Endometrial microvascular endothelial cells (primary cell): ENCODE measurements around the gene SLC39A7. TPM values are rescaled to one million over a fixed set of nuclear protein-coding genes. Genes with fewer than 3 reads are reported as not detected.

ENCODE experiments used
- in situ Hi-C: cut with HindIII; loops from 2 replicates; pipeline ENCODE4 v1.10.0; 2017; ENCODE audit warnings: low sequenced_read_pairs, low pct_unique_long_range_greater_than_20kb; ENCODE audit errors: inconsistent ontology term
- total RNA-seq: library from RNA; depleted of rRNA; stranded (reverse); fragments of >200 nt; gene quantifications from one replicate; pipeline ENCODE4 v1.2.3, GENCODE V29; 2015; ENCODE audit errors: inconsistent ontology term

Gene SLC39A7, protein sequence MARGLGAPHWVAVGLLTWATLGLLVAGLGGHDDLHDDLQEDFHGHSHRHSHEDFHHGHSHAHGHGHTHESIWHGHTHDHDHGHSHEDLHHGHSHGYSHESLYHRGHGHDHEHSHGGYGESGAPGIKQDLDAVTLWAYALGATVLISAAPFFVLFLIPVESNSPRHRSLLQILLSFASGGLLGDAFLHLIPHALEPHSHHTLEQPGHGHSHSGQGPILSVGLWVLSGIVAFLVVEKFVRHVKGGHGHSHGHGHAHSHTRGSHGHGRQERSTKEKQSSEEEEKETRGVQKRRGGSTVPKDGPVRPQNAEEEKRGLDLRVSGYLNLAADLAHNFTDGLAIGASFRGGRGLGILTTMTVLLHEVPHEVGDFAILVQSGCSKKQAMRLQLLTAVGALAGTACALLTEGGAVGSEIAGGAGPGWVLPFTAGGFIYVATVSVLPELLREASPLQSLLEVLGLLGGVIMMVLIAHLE
- 102 TPM for total RNA-seq

DNA sequence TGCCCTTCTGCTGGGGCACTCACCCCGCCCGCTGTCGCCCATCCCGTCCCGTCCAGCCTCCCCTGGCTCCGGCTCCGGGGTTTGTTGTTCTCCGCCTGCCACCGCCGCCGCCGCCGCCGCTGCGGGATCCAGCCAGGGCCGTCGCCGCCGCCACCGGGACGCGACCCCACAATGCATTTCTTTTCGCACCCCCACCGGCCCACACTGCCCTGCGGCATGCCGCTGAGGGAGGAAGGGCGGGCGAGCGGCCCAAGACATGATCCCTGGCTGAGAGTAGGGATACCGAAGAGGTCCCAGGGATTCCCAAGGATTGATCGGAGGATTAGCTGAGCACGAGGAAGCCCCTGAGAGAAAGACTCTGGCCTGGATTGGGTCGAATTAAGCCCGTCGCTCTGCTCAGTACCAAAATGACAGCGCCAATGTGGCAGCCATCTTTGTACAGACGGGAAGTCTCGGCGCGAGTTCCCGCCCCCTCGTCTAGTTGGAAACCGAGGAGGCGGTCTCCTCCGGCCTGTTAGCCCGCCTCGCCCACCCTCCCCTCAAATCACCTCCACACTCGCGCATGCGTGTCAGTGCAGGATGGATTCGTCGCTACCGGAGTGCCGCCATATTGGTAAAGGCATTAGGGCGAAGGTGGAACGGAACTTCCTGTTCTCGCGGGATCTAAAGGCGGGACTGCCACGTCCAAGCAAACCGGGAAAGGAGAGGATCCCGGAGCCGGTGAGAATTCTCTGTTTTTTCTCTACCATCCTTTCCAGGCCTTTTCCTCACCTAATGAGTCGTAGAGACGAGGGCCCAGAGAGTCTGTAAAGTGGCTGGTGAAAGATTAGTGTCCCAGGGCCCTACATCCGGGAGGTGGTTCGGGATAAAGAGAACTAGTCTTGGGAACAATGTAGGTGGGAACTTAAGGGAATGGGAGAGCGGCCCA is at the start of gene SLC39A7, which contains the start of gene RXRB:
Gene SLC39A7, plus strand, starts transcription at position 649 of the 928 bp plus-strand sequence. CDS start 379 bp downstream, outside the sequence.
Gene RXRB, minus strand, starts transcription at position 447 of the 928 bp plus-strand sequence. Its CDS starts 189 bp downstream, at position 258.
- in situ Hi-C loops: no loop called here

DNA sequence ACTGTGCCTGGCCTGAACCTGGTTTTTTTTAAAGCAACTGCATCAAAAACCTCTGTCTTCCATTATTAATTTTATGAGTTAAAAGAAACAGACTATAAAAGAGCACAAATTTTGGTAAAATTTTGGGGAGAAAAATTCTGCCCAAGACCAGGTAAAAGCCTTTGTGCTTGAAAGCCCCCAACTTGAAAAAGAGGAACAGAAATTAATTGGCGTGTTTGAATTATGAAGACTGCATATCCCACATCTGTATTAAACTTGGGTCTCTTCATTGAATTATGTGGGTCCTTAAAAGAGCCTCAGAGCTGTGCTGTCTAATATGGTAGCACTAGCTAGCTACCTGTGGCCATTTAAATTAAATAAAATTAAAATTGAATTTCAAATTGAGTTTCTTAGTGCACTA is 49.6 kb upstream of the SLC39A7 start:
- in situ Hi-C loops: no loop called here

DNA sequence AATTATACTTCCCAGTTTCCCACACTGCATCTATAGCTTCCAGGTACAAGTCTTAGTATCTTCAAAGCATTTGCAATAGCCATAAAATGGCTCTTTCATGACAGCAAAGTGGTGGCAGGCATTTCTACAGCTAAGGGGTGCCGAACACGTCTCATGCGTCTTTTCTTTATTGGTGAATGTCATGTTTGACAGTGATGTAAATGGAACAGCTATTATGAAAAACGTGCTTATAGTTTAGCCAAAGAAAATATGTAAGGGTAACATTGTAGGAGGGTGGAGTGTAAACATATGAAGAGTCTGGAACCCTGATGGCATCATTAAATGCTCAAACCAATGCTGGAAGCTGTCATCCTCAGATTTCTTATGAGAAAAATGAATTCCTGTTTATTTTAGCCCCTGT is 46.3 kb upstream of the SLC39A7 start:
- in situ Hi-C loops: no loop called here

DNA sequence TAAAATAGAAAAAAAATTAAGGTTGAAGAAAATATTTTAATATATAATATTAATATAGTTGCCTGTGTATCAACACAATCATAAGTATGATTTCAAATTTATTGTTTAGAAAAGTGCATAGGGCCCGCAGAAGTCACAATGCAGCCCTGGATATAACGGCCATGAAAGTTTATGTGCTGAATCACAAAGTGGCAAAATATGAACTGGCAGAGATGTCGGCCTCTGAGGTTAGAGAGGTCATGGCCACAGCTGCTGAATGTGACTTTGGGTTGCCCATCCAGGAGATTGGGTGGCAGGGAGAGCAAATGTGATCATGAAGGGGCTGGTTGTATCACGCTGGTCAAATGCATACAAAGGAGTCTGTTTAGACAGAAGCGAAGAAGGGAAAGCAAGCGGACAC is 44.1 kb upstream of the SLC39A7 start:
- in situ Hi-C loops: no loop called here

DNA sequence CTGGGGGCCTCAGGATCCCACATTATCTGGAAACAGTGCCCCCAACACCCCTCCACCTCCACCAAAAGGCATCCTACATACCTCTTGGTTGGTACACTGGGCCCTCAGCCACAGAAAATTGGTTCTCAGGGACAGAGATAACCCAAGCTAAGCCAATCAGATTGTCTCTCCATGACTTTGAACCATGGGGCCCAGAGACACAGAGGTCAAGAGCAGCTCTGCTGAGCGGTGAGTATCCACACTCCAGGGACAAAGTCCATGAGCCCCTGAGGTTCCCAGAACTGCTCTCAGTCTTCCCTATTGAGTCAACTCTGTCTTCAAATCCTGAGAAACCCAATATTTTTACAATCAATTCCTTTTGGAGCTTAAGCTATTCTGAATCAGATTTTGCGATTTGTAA is 43.7 kb upstream of the SLC39A7 start:
- in situ Hi-C loops: no loop called here

DNA sequence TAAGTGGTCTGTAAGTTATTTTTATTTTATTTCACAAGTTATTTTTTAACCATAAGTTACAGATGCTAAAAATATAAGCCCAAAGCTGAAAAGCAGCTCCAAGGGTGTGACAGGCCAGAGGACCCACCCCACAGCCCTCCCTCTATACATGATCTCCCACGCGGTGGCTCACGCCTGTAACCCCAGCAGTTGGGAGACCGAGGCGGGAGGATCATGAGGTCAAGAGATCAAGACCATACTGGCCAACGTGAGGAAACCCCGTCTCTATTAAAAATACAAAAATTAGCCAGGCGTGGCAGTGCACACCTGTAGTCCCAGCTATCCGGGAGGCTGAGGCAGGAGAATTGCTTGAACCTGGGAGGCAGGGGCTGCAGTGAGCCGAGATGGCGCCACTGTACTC is 40.6 kb upstream of the SLC39A7 start:
- in situ Hi-C loops: no loop called here

DNA sequence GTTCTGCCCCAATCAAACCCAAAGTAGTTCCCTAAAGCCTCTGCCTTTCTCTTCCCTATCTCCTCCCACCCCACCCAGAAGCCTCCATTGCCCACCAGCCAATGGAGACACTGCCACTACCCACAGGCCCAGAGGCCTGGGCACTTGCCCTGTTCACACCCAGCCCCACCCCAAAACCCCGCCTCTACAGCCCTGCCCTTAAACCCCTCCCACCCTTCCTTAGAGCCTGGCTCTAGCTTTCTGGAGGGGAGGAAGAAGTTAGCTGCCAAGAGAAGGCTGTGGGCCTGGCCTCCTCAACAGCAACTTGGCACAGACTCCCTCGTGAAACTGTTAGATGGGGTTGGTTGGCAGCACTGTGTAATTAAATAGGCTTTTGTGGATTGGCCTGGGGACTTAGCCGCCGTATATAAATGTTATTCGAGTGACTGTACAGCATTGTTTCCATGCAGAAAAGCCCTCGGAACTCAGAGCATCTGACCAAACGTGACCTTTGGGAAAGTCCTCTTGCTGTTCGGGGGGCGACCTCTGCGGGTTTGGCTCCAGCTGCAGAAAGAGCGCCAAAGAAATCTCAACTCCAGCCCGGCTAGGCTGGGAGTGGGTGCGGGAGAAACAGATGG is 39.8 kb upstream of the SLC39A7 start:
- in situ Hi-C loops: no loop called here

DNA sequence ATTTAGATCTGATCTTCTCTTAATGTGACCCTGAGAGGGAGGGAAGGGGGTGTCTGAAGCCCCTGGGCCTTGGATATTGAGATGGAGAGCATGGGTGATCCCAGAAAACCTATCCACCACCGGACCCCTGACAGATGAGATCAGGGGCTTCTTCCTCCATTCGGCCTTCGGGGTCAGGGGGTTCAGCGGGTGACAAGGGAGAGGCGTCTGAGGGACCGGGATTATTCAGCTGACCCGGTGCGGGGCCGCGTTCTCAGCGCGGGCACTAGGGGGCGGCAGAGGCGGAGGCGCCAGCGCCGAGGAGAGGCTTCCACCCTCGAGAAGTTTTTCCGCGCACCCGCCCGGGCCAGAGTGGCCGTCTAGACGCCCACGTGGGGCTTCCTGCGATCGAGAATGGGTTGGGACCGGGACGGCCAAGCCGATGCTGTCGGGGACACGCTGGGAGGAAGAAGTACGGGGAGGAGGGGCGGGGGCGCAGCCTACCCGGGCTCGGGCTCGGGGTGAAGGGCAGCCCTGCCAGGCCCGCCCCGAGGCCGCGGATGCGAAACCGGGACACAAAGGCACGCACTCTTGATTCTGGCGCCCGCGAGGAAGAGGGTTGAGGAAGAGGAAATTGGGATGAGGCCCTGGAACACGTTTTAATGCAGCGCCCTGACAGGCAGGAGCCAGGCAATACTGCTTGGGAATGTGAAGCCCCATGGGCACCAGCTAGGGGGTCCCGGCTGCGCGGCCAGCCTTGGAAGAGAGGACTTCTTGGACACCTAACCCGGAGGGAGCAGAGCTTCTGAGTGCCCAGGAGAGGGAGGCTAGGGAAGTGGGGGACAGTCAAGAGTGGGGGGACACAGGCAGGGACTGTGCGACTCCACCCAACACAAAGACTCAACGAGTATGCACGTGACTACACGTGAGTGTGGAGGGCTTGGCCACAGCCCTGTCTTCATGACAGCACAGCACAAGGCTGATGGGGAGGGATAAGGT is 39.0 kb upstream of the SLC39A7 start:
- in situ Hi-C loops: no loop called here

DNA sequence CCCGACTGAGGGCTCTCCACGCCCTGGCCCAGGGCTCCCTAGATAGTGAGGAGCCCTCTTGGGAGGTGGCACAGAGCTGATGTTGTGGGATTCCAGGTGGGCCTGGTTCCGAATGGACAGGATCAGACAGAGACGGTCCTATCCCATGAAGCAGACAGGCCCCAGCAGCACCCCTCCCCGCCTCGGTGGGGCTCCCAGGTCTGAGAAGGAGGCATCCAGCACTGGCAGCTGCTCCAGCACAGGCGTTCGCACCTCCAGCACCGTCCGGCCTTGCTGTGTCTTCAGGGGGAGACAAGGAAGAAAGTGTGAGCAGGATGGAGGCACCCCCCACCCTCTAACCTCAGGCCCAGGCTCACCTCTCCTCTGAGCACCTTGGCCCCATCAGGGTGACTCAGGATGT is 37.1 kb upstream of the SLC39A7 start:
- in situ Hi-C loops: no loop called here

DNA sequence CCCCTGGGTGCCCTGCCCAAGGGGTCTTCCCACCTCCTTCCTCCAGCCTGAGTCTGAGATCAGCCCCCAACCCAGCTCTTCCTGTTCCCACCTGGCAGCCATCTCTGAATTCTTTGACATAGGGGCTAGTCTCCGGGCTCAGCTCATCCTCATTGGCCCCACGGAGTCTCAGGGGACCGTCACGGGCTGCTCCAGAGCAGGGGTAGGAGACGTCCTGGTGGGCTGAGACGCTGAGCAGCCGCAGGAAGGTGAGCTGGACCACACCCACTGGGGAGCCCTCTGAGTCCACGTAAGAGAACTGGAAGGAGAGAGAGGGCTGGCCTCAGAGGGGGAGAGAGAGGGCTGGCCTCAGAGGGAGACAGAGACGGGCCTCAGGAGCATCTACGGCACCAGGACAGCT is 36.5 kb upstream of the SLC39A7 start:
- in situ Hi-C loops: no loop called here

DNA sequence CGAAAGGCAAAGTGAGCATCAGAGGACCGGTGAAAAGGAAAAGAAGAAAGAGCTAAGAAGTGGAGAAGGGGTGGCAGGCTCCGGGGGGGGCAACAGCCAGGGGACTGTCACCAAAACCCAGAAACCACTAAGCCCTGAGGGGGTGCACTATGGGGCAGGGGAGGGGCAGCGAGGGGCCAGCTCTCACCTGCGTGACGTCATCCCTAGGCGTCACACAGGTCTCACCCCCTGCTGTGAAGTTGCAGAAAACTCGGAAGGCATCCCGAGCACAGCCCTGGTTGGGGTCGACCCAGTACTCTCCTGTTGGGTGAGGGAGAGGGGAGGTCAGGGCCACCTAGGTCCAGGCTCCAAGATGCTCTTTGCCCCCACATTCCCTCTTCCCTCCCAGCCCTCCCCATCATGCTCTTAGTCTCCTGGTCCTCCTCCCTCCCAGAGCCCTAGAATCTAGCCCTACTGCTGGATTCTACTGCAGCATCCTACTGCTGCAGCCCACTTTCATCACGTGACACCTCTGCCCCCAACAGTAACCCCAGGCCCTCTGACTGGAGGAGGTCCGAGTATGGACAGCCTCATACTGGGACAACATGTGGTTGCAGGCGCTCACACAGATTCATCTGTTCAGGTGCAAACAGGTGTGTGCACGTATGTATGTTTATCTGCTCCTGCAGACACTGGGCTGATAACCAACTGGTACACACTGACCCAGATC is 35.8 kb upstream of the SLC39A7 start:
- in situ Hi-C loops: no loop called here

DNA sequence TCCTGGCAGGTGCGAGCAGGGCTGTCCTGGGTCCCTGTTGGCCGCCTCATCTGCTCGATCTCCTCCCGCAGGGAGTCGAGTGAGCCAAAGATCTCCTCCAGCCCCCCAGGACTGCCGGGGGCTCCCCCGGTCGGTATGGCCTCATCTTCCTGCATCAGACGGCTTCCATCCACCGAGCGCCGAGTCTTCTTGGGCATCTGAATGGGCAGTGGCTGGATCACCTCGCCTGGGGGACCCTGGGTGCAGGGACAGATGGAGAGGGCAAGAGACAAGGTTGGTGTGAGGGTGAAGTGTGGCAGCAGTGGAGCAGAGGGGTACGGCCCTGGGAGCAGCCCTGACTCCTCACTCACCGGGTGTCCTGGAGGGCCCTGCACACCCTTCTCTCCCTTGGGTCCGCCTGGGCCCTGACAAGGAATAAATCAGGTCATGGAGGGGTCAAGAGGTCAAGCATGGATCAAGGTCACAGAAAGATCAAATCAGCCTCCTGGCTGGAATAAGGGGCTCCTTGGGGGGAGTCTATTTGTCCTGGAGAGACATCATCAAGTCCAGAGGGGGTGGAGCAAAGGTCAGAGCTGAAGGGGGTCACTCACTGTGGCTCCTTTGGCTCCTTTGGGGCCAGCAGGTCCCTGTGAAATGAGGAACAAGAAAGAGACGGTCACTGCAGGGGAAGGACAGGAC is 34.9 kb upstream of the SLC39A7 start:
- in situ Hi-C loops: no loop called here

DNA sequence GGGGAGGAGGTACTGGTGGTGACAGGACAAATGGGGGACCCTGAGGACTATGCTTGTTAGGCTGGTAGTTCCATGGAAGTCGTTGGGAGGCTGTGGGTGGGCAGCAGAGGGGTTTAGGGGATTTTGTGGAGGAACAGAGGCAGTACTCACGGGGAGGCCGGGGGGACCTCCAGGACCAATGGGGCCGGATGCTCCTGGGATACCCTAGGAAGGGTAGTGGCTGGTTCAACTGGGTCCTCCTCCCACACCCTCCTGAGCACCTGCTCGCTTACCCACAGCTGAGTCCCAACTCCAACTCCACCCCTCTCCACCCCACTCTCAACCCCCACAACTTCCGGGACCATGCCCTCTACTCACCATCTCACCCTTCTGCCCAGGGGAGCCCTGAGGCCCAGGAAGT is 34.3 kb upstream of the SLC39A7 start:
- in situ Hi-C loops: no loop called here

DNA sequence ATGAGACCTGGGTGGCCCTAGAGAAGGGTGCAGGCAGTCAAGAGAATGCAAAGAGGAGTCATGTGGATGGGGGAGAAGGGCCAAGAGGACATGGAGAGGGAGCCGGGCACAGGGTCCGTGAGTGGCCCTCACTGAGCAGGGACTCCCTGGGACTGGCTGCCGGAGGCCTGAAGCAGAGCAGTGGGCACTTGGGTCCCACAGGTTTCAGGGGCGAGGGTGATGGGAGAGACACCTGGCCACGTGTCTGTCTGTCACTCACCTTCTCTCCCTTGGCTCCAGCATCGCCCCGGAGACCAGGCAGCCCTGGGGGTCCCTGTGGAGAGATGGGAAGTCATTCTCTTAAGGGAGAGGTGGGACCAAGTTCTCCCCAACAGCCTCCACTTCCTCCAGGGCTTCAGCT is 33.9 kb upstream of the SLC39A7 start:
- in situ Hi-C loops: no loop called here

DNA sequence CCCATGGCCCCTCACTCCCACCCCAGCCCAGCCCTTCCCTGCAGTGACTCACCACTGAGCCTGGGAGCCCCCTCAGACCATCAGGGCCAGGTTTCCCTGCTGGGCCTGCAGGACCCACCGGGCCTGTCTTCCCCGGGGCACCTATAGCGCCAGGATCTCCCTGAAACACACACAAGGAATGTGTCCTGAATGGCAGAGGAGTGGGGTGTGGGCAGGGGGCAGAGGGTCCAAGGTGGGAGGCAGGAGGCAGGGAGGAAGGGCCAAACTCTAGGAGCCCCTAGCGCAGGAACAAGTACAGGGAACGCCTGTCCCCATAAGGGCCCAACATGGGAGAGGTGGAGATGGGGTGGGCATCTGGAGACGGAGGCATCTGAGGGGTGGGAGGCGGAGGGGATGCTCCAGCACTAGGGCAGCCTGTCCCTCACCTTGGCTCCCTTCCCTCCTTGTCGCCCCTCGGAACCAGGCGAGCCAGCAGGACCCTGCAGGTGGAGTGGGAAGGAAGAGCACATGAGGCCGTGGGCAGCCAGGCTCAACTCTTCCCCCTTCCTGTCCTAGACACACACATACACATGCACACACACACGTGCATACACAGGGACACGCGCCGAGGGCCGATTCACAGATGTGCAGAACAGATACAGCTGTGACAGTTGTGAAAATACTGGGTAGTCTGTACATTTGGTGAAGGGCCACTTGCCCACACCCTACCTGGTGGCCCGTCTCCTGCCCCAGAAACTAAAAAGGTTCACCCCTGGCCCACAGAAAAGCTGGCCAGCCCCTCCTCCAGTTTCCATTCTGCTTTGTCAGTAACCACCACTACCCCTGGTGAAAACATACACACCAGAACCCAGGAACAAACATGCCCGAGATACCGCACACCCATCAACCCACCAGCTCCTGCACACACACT is 33.0 kb upstream of the SLC39A7 start:
- in situ Hi-C loops: no loop called here

DNA sequence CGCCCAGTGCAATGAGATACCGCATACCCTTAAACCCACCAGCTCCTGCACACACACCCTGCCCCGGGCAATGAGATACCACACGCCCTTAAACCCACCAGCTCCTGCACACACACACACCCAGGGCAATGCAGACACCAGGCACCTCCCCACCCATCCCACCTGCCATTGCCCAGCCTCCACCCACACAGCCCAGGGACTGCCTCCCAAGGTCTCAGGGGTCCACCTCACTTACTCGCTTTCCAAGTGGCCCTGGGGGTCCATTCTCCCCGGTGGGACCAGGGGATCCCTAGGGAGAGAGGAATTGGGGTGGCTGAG is 32.4 kb upstream of the SLC39A7 start:
- in situ Hi-C loops: no loop called here
